ENCODE data around the gene SLC35G2. TPM values are rescaled to one million over a fixed set of nuclear protein-coding genes. Genes with fewer than 3 reads are reported as not detected.
A peak's percentile ranks its signal among the peaks of the same experiment; 100 is the strongest.
"Not testable (repeated sequence)": the region's sequence is repeated elsewhere in the genome, so short reads cannot be mapped to it uniquely, and the experiment has no call there.

The SLC35G2 gene
- total and polyA plus RNA-seq, 2 donors: 2.8 to 7.3 TPM

- Histone ChIP-seq H3K27ac (ENCODE audit: low read depth in 1 of 2, low read length in 1 of 2) (no peak overlapping the region), H3K36me3 (ENCODE audit: control insufficient read depth in 2 of 2, insufficient read depth in 2 of 2, low read length in 1 of 2) (peaks cover 0 to 11% of the 10 kb centered on the region in 2 donors), H3K4me3 (ENCODE audit: low read length in 2 of 2) (no peak overlapping the region), H3K27me3 (ENCODE audit: control insufficient read depth in 2 of 2, insufficient read depth in 1 of 2, low read length in 1 of 2) (no peaks in the 10 kb centered on the region), H3K9me3 (ENCODE audit: control insufficient read depth in 2 of 2, insufficient read depth in 1 of 2, low read length in 1 of 2) (peaks cover 0 to 9% of the 10 kb centered on the region in 2 donors), H3K4me1 (ENCODE audit: control insufficient read depth in 2 of 2, insufficient read depth in 2 of 2, low read length in 2 of 2) (peaks cover 21 to 22% of the 10 kb centered on the region in 2 donors)
- 87% methylated on average over 24 of the region's 24 CpGs for WGBS
- DNase-seq (ENCODE audit: low read depth in 6 of 9, low spot score in 9 of 9): no peak
Measured at GRCh38 chr3:136889947-136890346, 71.0 kb downstream of the SLC35G2 start.

- H3K27me3 ChIP-seq (ENCODE audit: control insufficient read depth in 2 of 2, insufficient read depth in 1 of 2, low read length in 1 of 2): no peaks in the 10 kb centered on the region
- H3K4me3 ChIP-seq (ENCODE audit: low read length in 2 of 2): no peak overlapping the region
- 49% methylated on average over 2 of the region's 2 CpGs for WGBS
- H3K9me3 ChIP-seq (ENCODE audit: control insufficient read depth in 2 of 2, insufficient read depth in 1 of 2, low read length in 1 of 2): peaks cover 0 to 9% of the 10 kb centered on the region in 2 donors
- DNase-seq (ENCODE audit: low read depth in 6 of 9, low spot score in 9 of 9): no peak
- peaks cover 6 to 7% of the 10 kb centered on the region in 2 donors for H3K4me1 ChIP-seq (ENCODE audit: control insufficient read depth in 2 of 2, insufficient read depth in 2 of 2, low read length in 2 of 2)
- peaks cover 4 to 19% of the 10 kb centered on the region in 2 donors for H3K36me3 ChIP-seq (ENCODE audit: control insufficient read depth in 2 of 2, insufficient read depth in 2 of 2, low read length in 1 of 2)
- no peak overlapping the region for H3K27ac ChIP-seq (ENCODE audit: low read depth in 1 of 2, low read length in 1 of 2)
Measured at GRCh38 chr3:136891934-136892855, 73.3 kb downstream of the SLC35G2 start.

- H3K36me3 ChIP-seq (ENCODE audit: control insufficient read depth in 2 of 2, insufficient read depth in 2 of 2, low read length in 1 of 2): peaks cover 4 to 16% of the 10 kb centered on the region in 2 donors
- peaks cover 6 to 9% of the 10 kb centered on the region in 2 donors for H3K4me1 ChIP-seq (ENCODE audit: control insufficient read depth in 2 of 2, insufficient read depth in 2 of 2, low read length in 2 of 2)
- peaks cover 0 to 9% of the 10 kb centered on the region in 2 donors for H3K9me3 ChIP-seq (ENCODE audit: control insufficient read depth in 2 of 2, insufficient read depth in 1 of 2, low read length in 1 of 2)
- H3K4me3 ChIP-seq (ENCODE audit: low read length in 2 of 2): no peak overlapping the region
- peak overlapping the region in 1 of 2 donors; percentile 22 for H3K27ac ChIP-seq (ENCODE audit: low read depth in 1 of 2, low read length in 1 of 2)
- no peaks in the 10 kb centered on the region for H3K27me3 ChIP-seq (ENCODE audit: control insufficient read depth in 2 of 2, insufficient read depth in 1 of 2, low read length in 1 of 2)
- no peak for DNase-seq (ENCODE audit: low read depth in 6 of 9, low spot score in 9 of 9)
- 79% methylated on average over 5 of the region's 5 CpGs for WGBS
Measured at GRCh38 chr3:136893848-136894443, 75.0 kb downstream of the SLC35G2 start.

- Histone ChIP-seq H3K36me3 (ENCODE audit: control insufficient read depth in 2 of 2, insufficient read depth in 2 of 2, low read length in 1 of 2) (peaks cover 4 to 16% of the 10 kb centered on the region in 2 donors), H3K4me1 (ENCODE audit: control insufficient read depth in 2 of 2, insufficient read depth in 2 of 2, low read length in 2 of 2) (peaks cover 9 to 14% of the 10 kb centered on the region in 2 donors)
- H3K27me3 ChIP-seq (ENCODE audit: control insufficient read depth in 2 of 2, insufficient read depth in 1 of 2, low read length in 1 of 2); H3K27ac ChIP-seq (ENCODE audit: low read depth in 1 of 2, low read length in 1 of 2); DNase-seq (ENCODE audit: low read depth in 6 of 9, low spot score in 9 of 9); H3K9me3 ChIP-seq (ENCODE audit: control insufficient read depth in 2 of 2, insufficient read depth in 1 of 2, low read length in 1 of 2); H3K4me3 ChIP-seq (ENCODE audit: low read length in 2 of 2): not testable (repeated sequence)
- 92% methylated on average over 1 of the region's 1 CpG for WGBS
Measured at GRCh38 chr3:136897171-136897570, 78.2 kb downstream of the SLC35G2 start.

- Histone ChIP-seq H3K4me3 (ENCODE audit: low read length in 2 of 2) (no peak overlapping the region), H3K9me3 (ENCODE audit: control insufficient read depth in 2 of 2, insufficient read depth in 1 of 2, low read length in 1 of 2) (peaks cover 2 to 3% of the 10 kb centered on the region in 2 donors), H3K36me3 (ENCODE audit: control insufficient read depth in 2 of 2, insufficient read depth in 2 of 2, low read length in 1 of 2) (peaks cover 4 to 16% of the 10 kb centered on the region in 2 donors), H3K4me1 (ENCODE audit: control insufficient read depth in 2 of 2, insufficient read depth in 2 of 2, low read length in 2 of 2) (peaks cover 5 to 14% of the 10 kb centered on the region in 2 donors), H3K27ac (ENCODE audit: low read depth in 1 of 2, low read length in 1 of 2) (peak overlapping the region; percentile 52 to 64), H3K27me3 (ENCODE audit: control insufficient read depth in 2 of 2, insufficient read depth in 1 of 2, low read length in 1 of 2) (no peaks in the 10 kb centered on the region)
- peak in 1 of 9 donors; percentile 36 for DNase-seq (ENCODE audit: low read depth in 6 of 9, low spot score in 9 of 9)
- 49% methylated on average over 4 of the region's 4 CpGs for WGBS
Measured at GRCh38 chr3:136898549-136898948, 79.6 kb downstream of the SLC35G2 start.

GRCh38 chr3:136898954-136899353 lies 80.0 kb downstream of the SLC35G2 start:
- no peak overlapping the region for H3K4me3 ChIP-seq (ENCODE audit: low read length in 2 of 2)
- H3K27me3 ChIP-seq (ENCODE audit: control insufficient read depth in 2 of 2, insufficient read depth in 1 of 2, low read length in 1 of 2): no peaks in the 10 kb centered on the region
- peak overlapping the region; percentile 52 to 64 for H3K27ac ChIP-seq (ENCODE audit: low read depth in 1 of 2, low read length in 1 of 2)
- peaks cover 4 to 11% of the 10 kb centered on the region in 2 donors for H3K4me1 ChIP-seq (ENCODE audit: control insufficient read depth in 2 of 2, insufficient read depth in 2 of 2, low read length in 2 of 2)
- 97% methylated on average over 2 of the region's 2 CpGs for WGBS
- DNase-seq (ENCODE audit: low read depth in 6 of 9, low spot score in 9 of 9): no peak
- peaks cover 4 to 16% of the 10 kb centered on the region in 2 donors for H3K36me3 ChIP-seq (ENCODE audit: control insufficient read depth in 2 of 2, insufficient read depth in 2 of 2, low read length in 1 of 2)
- H3K9me3 ChIP-seq (ENCODE audit: control insufficient read depth in 2 of 2, insufficient read depth in 1 of 2, low read length in 1 of 2): peaks cover 2 to 5% of the 10 kb centered on the region in 2 donors

GRCh38 chr3:136899622-136900158 lies 80.8 kb downstream of the SLC35G2 start:
- Histone ChIP-seq H3K4me1 (ENCODE audit: control insufficient read depth in 2 of 2, insufficient read depth in 2 of 2, low read length in 2 of 2) (peaks cover 2 to 10% of the 10 kb centered on the region in 2 donors), H3K27ac (ENCODE audit: low read depth in 1 of 2, low read length in 1 of 2) (no peak overlapping the region), H3K27me3 (ENCODE audit: control insufficient read depth in 2 of 2, insufficient read depth in 1 of 2, low read length in 1 of 2) (no peaks in the 10 kb centered on the region), H3K9me3 (ENCODE audit: control insufficient read depth in 2 of 2, insufficient read depth in 1 of 2, low read length in 1 of 2) (peaks cover 2 to 9% of the 10 kb centered on the region in 2 donors), H3K4me3 (ENCODE audit: low read length in 2 of 2) (no peak overlapping the region), H3K36me3 (ENCODE audit: control insufficient read depth in 2 of 2, insufficient read depth in 2 of 2, low read length in 1 of 2) (peaks cover 4 to 16% of the 10 kb centered on the region in 2 donors)
- DNase-seq (ENCODE audit: low read depth in 6 of 9, low spot score in 9 of 9): no peak
- 66% methylated on average over 2 of the region's 2 CpGs for WGBS

GRCh38 chr3:136900694-136901093 lies 81.8 kb downstream of the SLC35G2 start:
- not testable (repeated sequence) for H3K27me3 ChIP-seq (ENCODE audit: control insufficient read depth in 2 of 2, insufficient read depth in 1 of 2, low read length in 1 of 2); DNase-seq (ENCODE audit: low read depth in 6 of 9, low spot score in 9 of 9); H3K27ac ChIP-seq (ENCODE audit: low read depth in 1 of 2, low read length in 1 of 2); H3K4me3 ChIP-seq (ENCODE audit: low read length in 2 of 2); H3K4me1 ChIP-seq (ENCODE audit: control insufficient read depth in 2 of 2, insufficient read depth in 2 of 2, low read length in 2 of 2)
- H3K36me3 ChIP-seq (ENCODE audit: control insufficient read depth in 2 of 2, insufficient read depth in 2 of 2, low read length in 1 of 2): peaks cover 4 to 16% of the 10 kb centered on the region in 2 donors
- WGBS: 66% methylated on average over 1 of the region's 1 CpG
- H3K9me3 ChIP-seq (ENCODE audit: control insufficient read depth in 2 of 2, insufficient read depth in 1 of 2, low read length in 1 of 2): peaks cover 2 to 15% of the 10 kb centered on the region in 2 donors

- peaks cover 2 to 15% of the 10 kb centered on the region in 2 donors for H3K9me3 ChIP-seq (ENCODE audit: control insufficient read depth in 2 of 2, insufficient read depth in 1 of 2, low read length in 1 of 2)
- H3K27me3 ChIP-seq (ENCODE audit: control insufficient read depth in 2 of 2, insufficient read depth in 1 of 2, low read length in 1 of 2): no peaks in the 10 kb centered on the region
- WGBS: 98% methylated on average over 3 of the region's 3 CpGs
- no peak overlapping the region for H3K4me3 ChIP-seq (ENCODE audit: low read length in 2 of 2)
- H3K4me1 ChIP-seq (ENCODE audit: control insufficient read depth in 2 of 2, insufficient read depth in 2 of 2, low read length in 2 of 2): peaks cover 8 to 12% of the 10 kb centered on the region in 2 donors
- no peak for DNase-seq (ENCODE audit: low read depth in 6 of 9, low spot score in 9 of 9)
- H3K36me3 ChIP-seq (ENCODE audit: control insufficient read depth in 2 of 2, insufficient read depth in 2 of 2, low read length in 1 of 2): peaks cover 2 to 14% of the 10 kb centered on the region in 2 donors
- no peak overlapping the region for H3K27ac ChIP-seq (ENCODE audit: low read depth in 1 of 2, low read length in 1 of 2)
Measured at GRCh38 chr3:136901391-136901790, 82.5 kb downstream of the SLC35G2 start.
